Measurements from ENCODE around the gene SULT6B1. TPM values are rescaled to one million over a fixed set of nuclear protein-coding genes. Genes with fewer than 3 reads are reported as not detected.

SULT6B1 gene, protein sequence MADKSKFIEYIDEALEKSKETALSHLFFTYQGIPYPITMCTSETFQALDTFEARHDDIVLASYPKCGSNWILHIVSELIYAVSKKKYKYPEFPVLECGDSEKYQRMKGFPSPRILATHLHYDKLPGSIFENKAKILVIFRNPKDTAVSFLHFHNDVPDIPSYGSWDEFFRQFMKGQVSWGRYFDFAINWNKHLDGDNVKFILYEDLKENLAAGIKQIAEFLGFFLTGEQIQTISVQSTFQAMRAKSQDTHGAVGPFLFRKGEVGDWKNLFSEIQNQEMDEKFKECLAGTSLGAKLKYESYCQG
- total RNA-seq = not detected

DNA sequence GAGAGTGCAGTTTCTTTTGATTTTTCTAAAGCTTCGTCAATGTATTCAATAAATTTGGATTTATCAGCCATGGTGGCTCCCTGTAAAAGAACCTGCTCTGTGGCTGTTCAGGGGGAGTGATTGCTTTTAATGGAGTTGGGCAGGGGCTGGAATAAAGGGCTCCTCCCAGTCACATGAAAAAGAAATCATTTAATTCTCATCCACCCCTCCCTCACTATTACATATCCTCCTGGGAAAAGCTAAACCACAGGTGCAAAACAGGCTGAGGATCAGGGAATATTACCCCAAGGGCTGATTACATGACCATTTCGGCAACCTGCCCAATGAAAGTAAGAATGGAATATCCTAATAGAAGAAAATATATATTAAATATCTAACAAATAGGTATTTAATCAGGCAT is at the start of gene SULT6B1:
TSS of gene SULT6B1 (minus strand) at position 101 of the 400 bp plus-strand sequence. CDS start at position 71, 30 bp downstream.
- TF ChIP-seq, protein P1, sequence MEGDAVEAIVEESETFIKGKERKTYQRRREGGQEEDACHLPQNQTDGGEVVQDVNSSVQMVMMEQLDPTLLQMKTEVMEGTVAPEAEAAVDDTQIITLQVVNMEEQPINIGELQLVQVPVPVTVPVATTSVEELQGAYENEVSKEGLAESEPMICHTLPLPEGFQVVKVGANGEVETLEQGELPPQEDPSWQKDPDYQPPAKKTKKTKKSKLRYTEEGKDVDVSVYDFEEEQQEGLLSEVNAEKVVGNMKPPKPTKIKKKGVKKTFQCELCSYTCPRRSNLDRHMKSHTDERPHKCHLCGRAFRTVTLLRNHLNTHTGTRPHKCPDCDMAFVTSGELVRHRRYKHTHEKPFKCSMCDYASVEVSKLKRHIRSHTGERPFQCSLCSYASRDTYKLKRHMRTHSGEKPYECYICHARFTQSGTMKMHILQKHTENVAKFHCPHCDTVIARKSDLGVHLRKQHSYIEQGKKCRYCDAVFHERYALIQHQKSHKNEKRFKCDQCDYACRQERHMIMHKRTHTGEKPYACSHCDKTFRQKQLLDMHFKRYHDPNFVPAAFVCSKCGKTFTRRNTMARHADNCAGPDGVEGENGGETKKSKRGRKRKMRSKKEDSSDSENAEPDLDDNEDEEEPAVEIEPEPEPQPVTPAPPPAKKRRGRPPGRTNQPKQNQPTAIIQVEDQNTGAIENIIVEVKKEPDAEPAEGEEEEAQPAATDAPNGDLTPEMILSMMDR (IDR thresholded peaks at IDR 0.05) = no peak
- ATAC-seq (ENCODE audit: insufficient number of reproducible peaks, low FRiP score, low read depth) = no peak
- H3K27ac ChIP-seq = no peak within 1 kb of the TSS

DNA sequence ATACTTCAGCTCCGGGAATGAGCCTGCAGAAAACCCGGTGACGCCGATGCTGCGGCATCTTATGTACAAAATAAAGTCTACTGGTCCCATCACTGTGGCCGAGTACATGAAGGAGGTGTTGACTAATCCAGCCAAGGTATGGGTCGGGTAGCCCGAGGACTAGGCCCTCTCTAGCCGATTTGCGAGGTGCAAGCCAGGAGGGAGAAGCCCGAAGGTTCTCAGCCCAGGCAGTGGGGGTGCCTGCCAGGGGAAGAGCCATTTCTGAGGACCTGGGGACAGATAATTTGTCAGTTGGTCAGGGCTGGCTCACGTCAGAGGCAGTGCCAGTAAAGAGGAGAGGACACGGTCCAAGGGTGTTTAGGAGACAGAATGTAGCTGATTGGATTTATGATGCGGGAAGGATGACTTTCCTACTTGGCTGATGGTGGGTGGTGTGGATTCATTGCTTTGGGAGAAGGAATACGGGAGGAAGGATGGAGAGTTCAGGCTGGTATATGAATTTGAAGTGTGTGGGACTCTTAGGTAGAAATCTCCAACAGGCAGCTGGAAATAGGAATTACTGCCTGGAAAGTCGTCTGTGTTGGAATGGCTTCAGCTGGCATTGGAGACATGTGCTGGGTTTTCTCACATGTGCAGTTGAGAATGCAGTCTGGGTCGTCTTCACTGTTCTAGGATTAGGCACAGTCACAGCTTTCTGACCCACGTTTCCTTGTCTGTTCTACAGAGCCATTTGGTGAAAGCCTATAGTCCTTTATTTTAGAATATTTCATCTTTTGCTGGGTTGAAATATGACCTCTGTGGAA is 43.9 kb upstream of the SULT6B1 start:
- Histone ChIP-seq H3K27ac (peak overlapping the region; percentile 92 to 96), H3K4me1 (ENCODE audit: control insufficient read depth in 1 of 2, low read depth in 2 of 2) (peaks cover 20 to 42% of the 10 kb centered on the region in 2 donors), H3K27me3 (replicated peaks; ENCODE audit: insufficient read depth) (no peaks in the 10 kb centered on the region), H3K36me3 (no peaks in the 10 kb centered on the region), H3K4me3 (peak overlapping the region; percentile 99), H3K9me3 (no peaks in the 10 kb centered on the region)
- ATAC-seq (ENCODE audit: insufficient number of reproducible peaks, low FRiP score, low read depth) (peak; percentile 47), DNase-seq (ENCODE audit: low spot score) (no peak)
- TF ChIP-seq, protein P1 (IDR thresholded peaks at IDR 0.05) = no peak

More for the DNA sequence above, at the start of gene SULT6B1:
- Histone ChIP-seq H3K4me1 (ENCODE audit: control insufficient read depth in 1 of 2, low read depth in 2 of 2) (peaks cover 0 to 4% of the 10 kb centered on the region in 2 donors), H3K36me3 (no peaks in the 10 kb centered on the region), H3K9me3 (no peaks in the 10 kb centered on the region), H3K27me3 (replicated peaks; ENCODE audit: insufficient read depth) (no peaks in the 10 kb centered on the region), H3K4me3 (no peak within 1 kb of the TSS)
- no peak for DNase-seq (ENCODE audit: low spot score)

DNA sequence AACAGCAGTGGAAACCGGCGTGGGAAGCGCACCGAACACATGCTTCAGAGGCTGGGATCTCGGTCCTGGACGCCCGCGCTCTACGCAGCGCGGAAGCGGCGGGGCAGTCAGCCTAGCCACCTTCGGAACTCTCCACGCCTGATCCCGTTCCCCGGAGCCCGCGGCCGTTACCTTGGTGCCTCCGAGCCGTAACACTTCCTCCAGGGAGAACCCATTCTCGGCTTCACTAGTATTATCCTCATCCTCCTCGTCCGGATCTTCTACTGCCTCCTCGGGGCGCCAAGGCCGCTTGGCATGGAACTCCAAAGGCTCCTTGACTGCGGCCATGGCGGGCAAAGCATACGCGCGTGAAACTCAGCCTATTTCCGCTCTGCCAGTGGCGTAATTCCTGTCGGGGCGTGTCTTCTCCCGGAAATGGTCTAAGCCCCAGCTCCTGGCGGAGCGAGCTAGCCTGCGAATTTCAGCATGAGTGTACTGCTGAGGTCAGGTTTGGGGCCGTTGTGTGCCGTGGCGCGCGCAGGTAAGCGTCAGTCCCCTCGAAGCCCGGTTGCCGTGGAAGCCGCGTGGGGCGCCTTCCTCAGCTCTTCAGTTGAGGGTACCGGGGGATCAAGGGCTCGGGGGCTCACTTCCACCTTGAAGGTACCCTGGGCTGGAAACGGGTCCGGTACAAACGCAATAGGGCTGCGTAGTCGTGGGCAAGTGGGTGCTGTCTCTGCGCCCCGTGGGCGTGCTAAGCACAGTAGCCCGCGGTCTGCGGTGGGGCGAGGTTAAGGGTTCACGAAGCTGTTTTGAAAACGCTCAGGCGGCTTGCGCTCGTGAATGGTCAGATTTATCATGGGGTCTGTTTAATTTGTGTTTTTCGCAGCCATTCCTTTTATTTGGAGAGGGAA is 43.0 kb upstream of the SULT6B1 start, which contains the start of the genes CEBPZ and NDUFAF7:
TSS of gene CEBPZ (minus strand) at position 356 of the 890 bp plus-strand sequence. CDS start at position 327, 29 bp downstream.
TSS of gene NDUFAF7 (plus strand) at position 418 of the 890 bp plus-strand sequence. CDS start at position 466, 48 bp downstream.
- peak; percentile 89 for ATAC-seq (ENCODE audit: insufficient number of reproducible peaks, low FRiP score, low read depth)
- peak within 1 kb of the TSS; percentile 99 for H3K4me3 ChIP-seq
- no peaks in the 10 kb centered on the region for H3K9me3 ChIP-seq
- peak within 1 kb of the TSS; percentile 92 to 96 for H3K27ac ChIP-seq
- no peaks in the 10 kb centered on the region for H3K36me3 ChIP-seq
- DNase-seq (ENCODE audit: low spot score) = peak; percentile 62
- H3K27me3 ChIP-seq (replicated peaks; ENCODE audit: insufficient read depth) = no peaks in the 10 kb centered on the region
- peaks cover 20 to 47% of the 10 kb centered on the region in 2 donors for H3K4me1 ChIP-seq (ENCODE audit: control insufficient read depth in 1 of 2, low read depth in 2 of 2)
- TF ChIP-seq, protein P1 (IDR thresholded peaks at IDR 0.05) = no peak

DNA sequence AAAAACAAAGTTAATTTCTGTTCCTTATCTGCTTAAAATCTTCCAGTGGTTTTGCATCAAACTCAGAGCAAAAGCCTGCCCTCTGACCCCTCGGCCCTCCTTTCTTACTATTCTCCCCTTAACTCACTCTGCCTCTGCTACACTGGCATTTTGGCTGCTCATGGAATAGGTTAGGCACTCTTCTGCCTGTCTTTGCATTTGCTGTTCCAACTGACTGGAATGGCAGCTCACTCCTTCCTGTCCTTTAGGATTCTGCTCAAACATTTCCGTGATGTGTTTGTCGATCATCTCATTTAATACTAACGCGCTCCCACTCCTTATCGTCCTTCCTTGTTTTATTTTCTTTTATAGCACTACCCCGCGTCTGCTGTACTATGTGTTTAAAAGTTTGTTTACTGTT is 42.1 kb upstream of the SULT6B1 start:
- DNase-seq (ENCODE audit: low spot score) (no peak), ATAC-seq (ENCODE audit: insufficient number of reproducible peaks, low FRiP score, low read depth) (no peak)
- no peaks in the 10 kb centered on the region for H3K9me3 ChIP-seq
- no peaks in the 10 kb centered on the region for H3K27me3 ChIP-seq (replicated peaks; ENCODE audit: insufficient read depth)
- H3K4me1 ChIP-seq (ENCODE audit: control insufficient read depth in 1 of 2, low read depth in 2 of 2) = peaks cover 20 to 51% of the 10 kb centered on the region in 2 donors
- H3K27ac ChIP-seq = peak overlapping the region; percentile 92 to 96
- no peaks in the 10 kb centered on the region for H3K36me3 ChIP-seq
- TF ChIP-seq, protein P1 (IDR thresholded peaks at IDR 0.05) = no peak
- peak overlapping the region; percentile 99 for H3K4me3 ChIP-seq
